HepG2 (cell line): Measurements from ENCODE around the gene HPCAL1. TPM values are rescaled to one million over a fixed set of nuclear protein-coding genes. Genes with fewer than 3 reads are reported as not detected.

Source experiments
- ATAC-seq: fragments of 200-7000 bp; cut with Tn5 transposase; 3 replicates; pipeline ENCODE4 v1.9.1; 2020; ENCODE audit warnings: mild to moderate bottlenecking, moderate library complexity
- BruUV-seq: library from RNA; stranded (reverse); fragments of 400-500 nt; replicated peaks from 2 replicates; lab custom pipeline; 2021; lab: Mats Ljungman, UMichigan
- CTCF ChIA-PET: fragments of 300-600 bp; formaldehyde crosslinking; extraction: SDS; loops from one replicate; lab custom pipeline; 2021; ENCODE audit warnings: low total read pairs, inconsistent platforms, low intra/inter-chr PET ratio; lab: Yijun Ruan, JAX
- POLR2A ChIA-PET: fragments of 350-600 bp; sonication (Branson Sonifier 250); formaldehyde crosslinking; loops from one replicate; lab custom pipeline; 2020; ENCODE audit warnings: antibody characterized with exemption, inconsistent platforms; lab: Yijun Ruan, JAX
- DNase-seq: peaks from one replicate; pipeline ENCODE4 v3.0.0-alpha.2; 2015; ENCODE audit warnings: low spot score
- FAIRE-seq: peaks from 3 replicates; lab custom pipeline; 2011; peaks lifted over from hg19 to GRCh38; lab: Jason Lieb, UNC
- H2AFZ ChIP-seq: one replicate; pipeline ENCODE4 v1.6.1; 2011; ENCODE audit warnings: low read length, inconsistent platforms
- H3K27ac ChIP-seq: fragments of 300-600 bp; 3 replicates; pipeline ENCODE4 v1.8.0; 2011; ENCODE audit warnings: mixed run types, mild to moderate bottlenecking, mixed read lengths, low read length, inconsistent platforms; ENCODE audit not compliant: insufficient read depth; ENCODE audit errors: extremely low read length
- H3K27me3 ChIP-seq, 2 experiments: fragments of 200-600 bp in 1 of 2; 2 replicates in 1 of 2; 3 replicates in 1 of 2; pipeline versions ENCODE4 v1.6.0 to v1.8.0; 2011; ENCODE audit warnings: low read length in 2 of 2, mild to moderate bottlenecking in 2 of 2, moderate library complexity in 2 of 2, inconsistent platforms in 1 of 2; ENCODE audit not compliant: insufficient read depth in 2 of 2, control insufficient read depth in 1 of 2
- H3K36me3 ChIP-seq, 2 experiments: fragments of 200-600 bp in 1 of 2; replicated peaks in 1 of 2; 2 replicates in 1 of 2; 3 replicates in 1 of 2; pipeline versions ENCODE4 v1.5.1 to v1.8.0; 2011; ENCODE audit warnings: low read length in 2 of 2, inconsistent platforms in 1 of 2; ENCODE audit not compliant: insufficient read depth in 2 of 2, control insufficient read depth in 1 of 2
- H3K4me1 ChIP-seq: 2 replicates; pipeline ENCODE4 v1.5.1; 2012; ENCODE audit warnings: low read length, inconsistent platforms; ENCODE audit not compliant: insufficient read depth
- H3K4me2 ChIP-seq: 2 replicates; pipeline ENCODE4 v1.6.0; 2011; ENCODE audit warnings: low read depth, low read length, inconsistent platforms
- H3K4me3 ChIP-seq, 3 experiments: fragments of 200-600 bp in 1 of 3; sonication (generic), shearing (Covaris generic) in 1 of 3; replicated peaks in 1 of 3; 2 replicates each; pipeline ENCODE4 v1.5.1; 2011 to 2016; ENCODE audit warnings: low read length in 3 of 3, inconsistent platforms in 2 of 3, low read depth in 2 of 3, mild to moderate bottlenecking in 2 of 3, control low read depth in 1 of 3, mixed read lengths in 1 of 3; ENCODE audit not compliant: insufficient read depth in 1 of 3
- H3K79me2 ChIP-seq: one replicate; pipeline ENCODE4 v1.6.1; 2011; ENCODE audit warnings: low read length, inconsistent platforms; ENCODE audit not compliant: insufficient read depth
- H3K9ac ChIP-seq: 2 replicates; pipeline ENCODE4 v1.6.0; 2011; ENCODE audit warnings: mild to moderate bottlenecking, low read depth, low read length, inconsistent platforms; ENCODE audit not compliant: insufficient read depth
- H3K9me3 ChIP-seq: 2 replicates; pipeline ENCODE4 v1.5.1; 2012; ENCODE audit warnings: mild to moderate bottlenecking, low read length
- H4K20me1 ChIP-seq: 2 replicates; pipeline ENCODE4 v1.6.0; 2011; ENCODE audit warnings: inconsistent platforms, mild to moderate bottlenecking, low read length, moderate library complexity; ENCODE audit not compliant: insufficient read depth
- AGO2 ChIP-seq: fragments of 200-400 bp; formaldehyde crosslinking; optimal IDR thresholded peaks from 2 replicates; pipeline ENCODE3; 2017; ENCODE audit warnings: mild to moderate bottlenecking, low read depth, low read length, moderate library complexity
- MYC ChIP-seq: sonication (generic); formaldehyde crosslinking; IDR thresholded peaks from 2 replicates; pipeline ENCODE4 v1.9.0; 2021; ENCODE audit warnings: missing genetic modification reagents, borderline replicate concordance
- ZNF737 ChIP-seq: sonication (generic); formaldehyde crosslinking; IDR thresholded peaks from 2 replicates; pipeline ENCODE4 v1.5.0; 2020; ENCODE audit warnings: missing genetic modification reagents, mild to moderate bottlenecking, borderline replicate concordance
- ZZZ3 ChIP-seq: sonication (generic); formaldehyde crosslinking; IDR thresholded peaks from 2 replicates; pipeline ENCODE4 v1.4.0; 2020; ENCODE audit warnings: missing genetic modification reagents, mild to moderate bottlenecking, borderline replicate concordance
- WGBS: methylation state at CpG from one replicate; pipeline ENCODE4 v1.1.6; 2017; ENCODE audit warnings: low lambda C conversion rate; 5-methylcytosine and 5-hydroxymethylcytosine counted together
- in situ Hi-C: cut with HindIII; loops from 2 replicates; pipeline ENCODE4 v1.10.0; 2017; ENCODE audit warnings: low pct_unique_long_range_greater_than_20kb; ENCODE audit not compliant: extremely low pct_ligation_motif_present
- intact Hi-C: fragments of 100-400 bp; cut with micrococcal nuclease; formaldehyde crosslinking; loops from one replicate; pipeline ENCODE4 v1.10.0; 2022; ENCODE audit not compliant: unreplicated experiment
- polyA plus RNA-seq, 8 experiments: library from polyadenylated mRNA; depleted of rRNA in 3 of 8; stranded (reverse) in 7 of 8; unstranded in 1 of 8; fragments of >200 nt; fragmentation: Illumina TruSeq in 4 of 8; extraction: Trizol in 4 of 8; gene quantifications; 2 replicates each; pipeline versions ENCODE4 v1.2.1 to v1.2.3, GENCODE V29; 2011 to 2016; ENCODE audit warnings: low read depth in 4 of 8, missing spikeins in 1 of 8, mixed read lengths in 1 of 8; ENCODE audit not compliant: insufficient read depth in 1 of 8
- total RNA-seq, 5 experiments: library from RNA; depleted of rRNA; stranded (reverse); fragments of >200 nt; fragmentation: Illumina TruSeq; extraction: Trizol; gene quantifications; 2 replicates each; pipeline ENCODE4 v1.2.3, GENCODE V29; 2016; ENCODE audit warnings: low read depth in 1 of 5

Gene HPCAL1
- total and polyA plus RNA-seq, 2 of the 13 experiments (the other 11 are each of a cell fraction or from before 2014, with no cell fraction given), result 29.5 to 29.9 TPM

- DNase-seq (no peak), FAIRE-seq (no peak), ATAC-seq (no peak)
- Histone ChIP-seq H3K27ac (no peak overlapping the region), H3K27me3 (no peaks in the 10 kb centered on the region), H3K79me2 (no peaks in the 10 kb centered on the region), H3K36me3 (peaks cover 0 to 15% of the 10 kb centered on the region in 2 experiments; a peak in 4 of 5 replicates), H3K9ac (no peak overlapping the region), H3K9me3 (no peaks in the 10 kb centered on the region), H4K20me1 (no peaks in the 10 kb centered on the region), H3K4me2 (no peak overlapping the region), H3K4me3 (no peak overlapping the region), H3K4me1 (no peaks in the 10 kb centered on the region), H2AFZ (no peak overlapping the region)
- ChIA-PET POLR2A (no interaction called here), CTCF (no interaction called here)
- TF ChIP-seq AGO2, result peak; percentile 37
- TF ChIP-seq ZZZ3 (CRISPR knock-in tag), result no peak
- TF ChIP-seq MYC (CRISPR knock-in tag), result no peak
- intact Hi-C loops (no loop called here), in situ Hi-C loops (no loop called here)
- WGBS, result 88% methylated on average over 12 of the region's 12 CpGs
- no TSS peak for BruUV-seq
These were observed 112.9 kb downstream of the HPCAL1 start for GRCh38 chr2:10415640-10416039.

- H3K27me3 ChIP-seq, result no peaks in the 10 kb centered on the region
- H3K9me3 ChIP-seq, result no peaks in the 10 kb centered on the region
- CTCF ChIA-PET, result no interaction called here
- no peak overlapping the region for H3K9ac ChIP-seq
- no peak for FAIRE-seq
- H3K36me3 ChIP-seq, result peaks cover 0 to 23% of the 10 kb centered on the region in 2 experiments; a peak in 3 of 5 replicates
- H3K4me2 ChIP-seq, result no peak overlapping the region
- WGBS, result 94% methylated on average over 6 of the region's 6 CpGs
- intact Hi-C loops (no loop called here), in situ Hi-C loops (no loop called here)
- H2AFZ ChIP-seq, result no peak overlapping the region
- no peaks in the 10 kb centered on the region for H3K79me2 ChIP-seq
- H3K27ac ChIP-seq, result no peak overlapping the region
- H3K4me1 ChIP-seq, result no peaks in the 10 kb centered on the region
- BruUV-seq, result no TSS peak
- no peaks in the 10 kb centered on the region for H4K20me1 ChIP-seq
- DNase-seq, result no peak
- POLR2A ChIA-PET, result no interaction called here
- no peak for ATAC-seq
- no peak for TF ChIP-seq ZNF737 (CRISPR knock-in tag)
- no peak overlapping the region for H3K4me3 ChIP-seq
These were observed 115.0 kb downstream of the HPCAL1 start for GRCh38 chr2:10417551-10418335.
